Type B pancreatic cell (in vitro differentiated cells): Measurements from ENCODE around the gene DDX39B. TPM values are rescaled to one million over a fixed set of nuclear protein-coding genes. Genes with fewer than 3 reads are reported as not detected.

Source experiments
- DNase-seq: peaks from one replicate; pipeline ENCODE4 v3.0.0; 2021; ENCODE audit warnings: mixed read lengths; ENCODE audit not compliant: unreplicated experiment; ENCODE audit errors: extremely low spot score
- H3K27ac Mint-ChIP-seq: 2 replicates; pipeline ENCODE4 v1.8.0; 2021; ENCODE audit warnings: mild to moderate bottlenecking, mixed read lengths
- H3K27me3 Mint-ChIP-seq: 2 replicates; pipeline ENCODE4 v1.8.0; 2021; ENCODE audit warnings: mixed read lengths
- H3K36me3 Mint-ChIP-seq: 2 replicates; pipeline ENCODE4 v1.8.0; 2021; ENCODE audit warnings: mixed read lengths
- H3K4me1 Mint-ChIP-seq: one replicate; pipeline ENCODE4 v1.8.0; 2021; ENCODE audit warnings: mixed read lengths; ENCODE audit not compliant: unreplicated experiment
- H3K4me3 Mint-ChIP-seq: 2 replicates; pipeline ENCODE4 v1.8.0; 2021; ENCODE audit warnings: mild to moderate bottlenecking, mixed read lengths
- H3K9me3 Mint-ChIP-seq: 2 replicates; pipeline ENCODE4 v1.8.0; 2021; ENCODE audit warnings: mixed read lengths
- total RNA-seq: library from RNA; stranded (reverse); gene quantifications from 2 replicates; pipeline ENCODE4 v1.2.1, GENCODE V29; 2021; ENCODE audit warnings: low replicate concordance
- TF ChIP-seq, protein P1 (sequence below): fragments of 200-600 bp; sonication (generic); conservative IDR thresholded peaks from 2 replicates; pipeline ENCODE4 v1.5.0; 2021; ENCODE audit warnings: antibody characterized with exemption, mild to moderate bottlenecking

The DDX39B gene
- total RNA-seq, 1 donor from 2014 or later: 636 TPM

DNA sequence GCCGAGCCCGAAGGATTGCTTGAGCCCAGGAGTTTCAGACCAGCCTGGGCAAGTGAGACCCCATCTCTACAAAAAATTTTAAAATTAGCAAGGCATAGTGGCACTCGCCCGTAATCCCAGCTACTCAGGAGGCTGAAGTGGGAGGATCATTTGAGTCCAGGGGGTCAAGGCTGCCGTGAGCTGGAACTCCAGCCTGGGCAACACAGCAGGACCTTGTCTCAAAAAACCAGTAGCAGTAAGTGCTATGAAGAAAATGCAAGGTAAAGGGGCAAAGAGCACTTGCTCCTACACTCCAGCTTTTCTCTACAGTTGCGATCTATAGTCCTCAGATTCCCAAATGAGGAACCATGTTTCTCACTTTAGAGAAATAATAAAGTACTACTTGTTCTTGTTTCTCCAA is 1.8 kb upstream of the DDX39B start:
- Mint-ChIP-seq H3K36me3 (peaks cover 25% of the 10 kb centered on the region), H3K27ac (no peak overlapping the region), H3K9me3 (no peaks in the 10 kb centered on the region), H3K4me3 (no peak overlapping the region), H3K27me3 (no peaks in the 10 kb centered on the region), H3K4me1 (peaks cover 30% of the 10 kb centered on the region)
- TF ChIP-seq, protein P1, sequence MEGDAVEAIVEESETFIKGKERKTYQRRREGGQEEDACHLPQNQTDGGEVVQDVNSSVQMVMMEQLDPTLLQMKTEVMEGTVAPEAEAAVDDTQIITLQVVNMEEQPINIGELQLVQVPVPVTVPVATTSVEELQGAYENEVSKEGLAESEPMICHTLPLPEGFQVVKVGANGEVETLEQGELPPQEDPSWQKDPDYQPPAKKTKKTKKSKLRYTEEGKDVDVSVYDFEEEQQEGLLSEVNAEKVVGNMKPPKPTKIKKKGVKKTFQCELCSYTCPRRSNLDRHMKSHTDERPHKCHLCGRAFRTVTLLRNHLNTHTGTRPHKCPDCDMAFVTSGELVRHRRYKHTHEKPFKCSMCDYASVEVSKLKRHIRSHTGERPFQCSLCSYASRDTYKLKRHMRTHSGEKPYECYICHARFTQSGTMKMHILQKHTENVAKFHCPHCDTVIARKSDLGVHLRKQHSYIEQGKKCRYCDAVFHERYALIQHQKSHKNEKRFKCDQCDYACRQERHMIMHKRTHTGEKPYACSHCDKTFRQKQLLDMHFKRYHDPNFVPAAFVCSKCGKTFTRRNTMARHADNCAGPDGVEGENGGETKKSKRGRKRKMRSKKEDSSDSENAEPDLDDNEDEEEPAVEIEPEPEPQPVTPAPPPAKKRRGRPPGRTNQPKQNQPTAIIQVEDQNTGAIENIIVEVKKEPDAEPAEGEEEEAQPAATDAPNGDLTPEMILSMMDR: no peak
- no peak for DNase-seq

DNA sequence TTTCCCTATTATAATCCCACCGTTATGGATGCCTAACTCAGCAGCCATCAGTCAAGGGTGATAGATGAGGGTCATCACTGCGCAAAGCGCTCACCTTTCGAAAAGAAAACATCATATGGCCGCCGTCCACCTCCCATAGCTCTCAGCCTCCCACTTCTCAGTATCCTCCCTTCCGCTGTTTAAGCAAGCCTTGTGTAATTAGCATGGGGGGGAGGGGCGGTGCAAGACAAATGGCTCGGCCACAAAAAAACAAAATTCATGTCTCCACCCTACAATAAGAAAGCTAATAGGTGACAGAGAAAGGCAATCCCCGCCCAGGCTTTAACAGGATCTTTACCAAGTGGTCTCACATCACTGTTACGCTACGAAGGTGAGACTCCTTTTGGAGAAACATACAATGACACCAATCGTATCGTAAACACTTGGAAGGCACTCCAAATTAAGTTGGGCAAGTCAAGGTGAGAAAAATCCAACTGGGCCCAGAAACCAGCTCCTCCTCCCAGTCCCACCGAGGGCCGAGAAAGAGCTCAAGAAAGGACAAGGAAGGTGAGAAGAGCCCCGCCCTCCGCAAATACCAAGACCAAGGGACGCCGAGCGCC is 645 bp downstream of the DDX39B start:
- Mint-ChIP-seq H3K27ac (peak overlapping the region; percentile 99), H3K4me1 (peaks cover 27% of the 10 kb centered on the region), H3K36me3 (peaks cover 35% of the 10 kb centered on the region), H3K4me3 (peak overlapping the region; percentile 99), H3K9me3 (no peaks in the 10 kb centered on the region), H3K27me3 (no peaks in the 10 kb centered on the region)
- TF ChIP-seq, protein P1: no peak
- no peak for DNase-seq

DNA sequence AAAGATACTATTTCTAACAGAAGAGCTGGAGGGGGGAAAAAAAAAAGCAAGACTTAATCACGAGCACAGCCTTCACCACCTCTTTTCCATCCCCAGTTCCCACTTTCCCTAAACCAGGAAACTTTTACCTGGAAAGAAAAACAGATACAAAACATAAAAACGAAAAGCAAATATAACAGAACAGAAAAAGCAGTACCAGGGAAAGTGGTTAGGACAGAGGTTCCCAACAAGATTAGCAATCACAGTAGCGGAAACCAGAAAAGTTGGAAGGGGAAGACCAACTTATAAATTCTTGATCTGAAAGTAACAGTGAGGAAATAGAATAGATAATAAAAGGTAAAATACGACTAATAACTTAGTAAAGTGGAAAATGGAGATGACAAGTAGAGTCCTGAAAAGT is 1.2 kb downstream of the DDX39B start:
- H3K4me3 Mint-ChIP-seq: peak overlapping the region; percentile 99
- peaks cover 22% of the 10 kb centered on the region for H3K4me1 Mint-ChIP-seq
- H3K27me3 Mint-ChIP-seq: no peaks in the 10 kb centered on the region
- peak overlapping the region; percentile 99 for H3K27ac Mint-ChIP-seq
- peaks cover 40% of the 10 kb centered on the region for H3K36me3 Mint-ChIP-seq
- no peak for DNase-seq
- H3K9me3 Mint-ChIP-seq: no peaks in the 10 kb centered on the region
- TF ChIP-seq, protein P1: no peak

DNA sequence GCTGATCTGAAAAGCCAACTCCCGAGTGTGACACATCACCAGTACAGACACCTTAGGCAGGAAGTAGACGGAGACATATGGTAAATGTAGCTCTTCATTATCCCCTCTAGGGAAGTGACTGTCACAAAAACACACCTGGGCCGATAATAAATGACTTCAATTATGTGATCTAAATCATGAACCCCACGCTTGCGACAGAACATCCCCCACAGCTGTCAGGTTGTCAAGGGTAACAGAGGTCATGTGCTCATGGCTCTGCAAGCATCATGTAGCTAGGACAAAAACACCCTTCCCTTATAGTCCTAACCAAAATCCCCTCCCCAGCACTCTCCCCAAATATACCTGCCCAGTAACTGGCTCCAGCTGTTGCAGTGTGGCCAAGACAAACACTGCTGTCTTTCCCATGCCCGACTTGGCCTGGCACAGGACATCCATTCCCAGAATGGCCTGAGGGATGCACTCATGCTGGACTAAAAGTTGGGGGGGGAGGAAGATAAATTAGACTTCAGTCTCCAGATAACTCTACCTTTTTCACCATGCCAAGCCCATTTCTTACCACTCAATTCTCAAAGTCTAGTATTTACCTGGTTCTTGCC is 2.9 kb downstream of the DDX39B start:
- Mint-ChIP-seq H3K36me3 (peaks cover 48% of the 10 kb centered on the region), H3K4me1 (peaks cover 21% of the 10 kb centered on the region), H3K9me3 (no peaks in the 10 kb centered on the region), H3K4me3 (peak overlapping the region; percentile 99), H3K27me3 (no peaks in the 10 kb centered on the region), H3K27ac (peak overlapping the region; percentile 52)
- DNase-seq: no peak
- TF ChIP-seq, protein P1: no peak

DNA sequence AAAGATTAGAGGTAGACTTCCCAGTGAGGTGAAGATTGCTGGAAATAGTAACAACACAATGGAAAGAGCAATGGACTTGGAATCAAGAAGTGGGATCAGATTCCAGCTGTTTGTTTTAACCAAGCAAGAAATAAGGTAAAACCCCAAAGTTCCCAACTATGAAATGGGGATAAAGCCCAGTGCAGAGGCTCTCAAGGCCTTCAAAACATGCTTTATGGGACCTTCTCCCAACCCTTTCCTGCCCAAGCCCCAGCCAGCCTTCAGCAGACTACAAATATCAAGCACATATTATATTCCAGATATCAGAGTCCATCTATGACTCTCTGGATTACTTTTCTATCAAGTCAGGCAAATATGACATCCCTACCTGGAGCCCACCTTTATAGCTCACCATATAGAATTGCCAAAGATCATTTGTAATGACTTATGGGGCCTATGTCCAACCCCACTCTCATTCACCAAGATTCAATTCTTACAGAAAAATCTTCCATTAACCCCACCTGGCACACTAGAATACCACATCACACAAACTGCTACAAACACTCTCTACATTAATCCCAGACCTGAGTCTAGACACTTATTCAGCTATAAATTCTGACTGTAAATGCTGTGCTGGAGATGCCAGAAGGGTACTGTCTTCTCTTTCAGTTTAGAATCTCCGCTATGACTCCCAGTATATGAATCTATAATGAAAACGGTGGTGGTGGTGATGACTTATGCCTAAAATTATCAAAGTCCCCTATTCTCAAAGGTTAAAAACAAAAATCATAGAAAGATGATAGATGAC is 6.1 kb downstream of the DDX39B start:
- TF ChIP-seq, protein P1: no peak
- Mint-ChIP-seq H3K9me3 (no peaks in the 10 kb centered on the region), H3K27ac (peak overlapping the region; percentile 10), H3K4me3 (peak overlapping the region; percentile 3), H3K36me3 (peaks cover 61% of the 10 kb centered on the region), H3K27me3 (no peaks in the 10 kb centered on the region), H3K4me1 (peaks cover 26% of the 10 kb centered on the region)
- DNase-seq: no peak
